DOHH2 (cell line): Measurements from ENCODE around the gene PRR23A.

Source experiments
- H3F3A ChIP-seq: fragments of 200-600 bp; sonication (generic), shearing (Covaris generic); 2 replicates; pipeline ENCODE4 v1.6.0; 2016; ENCODE audit warnings: antibody characterized with exemption, mild to moderate bottlenecking; ENCODE audit not compliant: control insufficient read depth, insufficient read depth
- H3K27ac ChIP-seq: fragments of 200-600 bp; sonication (generic); 2 replicates; pipeline ENCODE4 v1.5.1; 2014; ENCODE audit warnings: low read depth, mild to moderate bottlenecking, low read length, moderate library complexity
- H3K27me3 ChIP-seq: fragments of 200-600 bp; sonication (generic); 2 replicates; pipeline ENCODE4 v1.6.1; 2014; ENCODE audit warnings: mild to moderate bottlenecking, low read length, mixed read lengths; ENCODE audit not compliant: control insufficient read depth
- H3K36me3 ChIP-seq: fragments of 200-600 bp; sonication (generic); 2 replicates; pipeline ENCODE4 v1.6.1; 2014; ENCODE audit warnings: mild to moderate bottlenecking, low read length, moderate library complexity, mixed read lengths; ENCODE audit not compliant: control insufficient read depth
- H3K4me1 ChIP-seq: fragments of 200-600 bp; sonication (generic); 2 replicates; pipeline ENCODE4 v1.6.1; 2014; ENCODE audit warnings: mild to moderate bottlenecking, low read length, mixed read lengths; ENCODE audit not compliant: control insufficient read depth
- H3K4me2 ChIP-seq: fragments of 200-600 bp; sonication (generic); 2 replicates; pipeline ENCODE4 v1.6.0; 2014; ENCODE audit warnings: mild to moderate bottlenecking, low read length, moderate library complexity
- H3K4me3 ChIP-seq: fragments of 200-600 bp; sonication (generic); 2 replicates; pipeline ENCODE4 v1.5.1; 2014; ENCODE audit warnings: mild to moderate bottlenecking, low read length, mixed read lengths
- H3K79me2 ChIP-seq: fragments of 200-600 bp; sonication (generic); 2 replicates; pipeline ENCODE4 v1.6.1; 2014; ENCODE audit warnings: mild to moderate bottlenecking, low read length, mixed read lengths; ENCODE audit not compliant: control insufficient read depth
- H3K9me2 ChIP-seq: fragments of 200-600 bp; sonication (generic); replicated peaks from 2 replicates; pipeline ENCODE4 v1.6.1; 2014; ENCODE audit warnings: mild to moderate bottlenecking, low read length, mixed read lengths; ENCODE audit not compliant: control insufficient read depth
- H3K9me3 ChIP-seq: fragments of 200-600 bp; sonication (generic); 2 replicates; pipeline ENCODE4 v1.6.1; 2014; ENCODE audit warnings: antibody characterized with exemption, low read length, mixed read lengths; ENCODE audit not compliant: control insufficient read depth, insufficient read depth
- H4K20me1 ChIP-seq: fragments of 200-600 bp; sonication (generic); 2 replicates; pipeline ENCODE4 v1.6.0; 2014; ENCODE audit warnings: low read depth, mild to moderate bottlenecking, antibody characterized with exemption, low read length, moderate library complexity; ENCODE audit not compliant: control insufficient read depth, insufficient read depth
- EZH2phosphoT487 ChIP-seq: fragments of 200-600 bp; sonication (generic); IDR thresholded peaks from 2 replicates; pipeline ENCODE4 v1.6.1; 2017; ENCODE audit warnings: borderline replicate concordance, mild to moderate bottlenecking, antibody characterized with exemption, low read length, moderate library complexity, mixed read lengths
- TF ChIP-seq, protein P1 (sequence below): fragments of 200-600 bp; sonication (generic); IDR thresholded peaks from one replicate; pipeline ENCODE4 v1.5.1; 2014; ENCODE audit warnings: antibody characterized with exemption, mild to moderate bottlenecking, low read depth, low read length; ENCODE audit not compliant: poor library complexity, severe bottlenecking

Gene PRR23A

DNA sequence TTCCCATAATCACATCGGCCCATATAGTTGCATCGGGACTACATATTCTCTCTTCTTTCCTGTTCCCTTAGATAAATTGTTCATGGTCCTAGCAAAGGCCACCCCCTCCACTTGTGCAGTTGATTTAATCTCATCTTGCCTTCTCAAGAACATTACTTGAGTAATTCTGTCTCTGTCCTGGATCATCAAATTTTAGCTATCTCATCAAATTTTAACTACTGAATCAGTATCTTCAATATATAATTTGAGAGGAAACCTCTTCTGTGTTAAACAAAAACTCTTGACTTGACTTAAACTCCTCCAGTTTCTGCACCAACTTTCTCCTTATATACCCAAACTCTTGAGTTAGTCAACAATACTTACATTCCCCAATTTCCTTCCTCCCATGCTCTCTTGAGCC, 18.9 kb upstream of the PRR23A start:
- no peaks in the 10 kb centered on the region for H3K36me3 ChIP-seq
- no peaks in the 10 kb centered on the region for H3K4me1 ChIP-seq
- H4K20me1 ChIP-seq = no peaks in the 10 kb centered on the region
- H3F3A ChIP-seq = no peaks in the 10 kb centered on the region
- no peaks in the 10 kb centered on the region for H3K9me3 ChIP-seq
- TF ChIP-seq, protein P1, sequence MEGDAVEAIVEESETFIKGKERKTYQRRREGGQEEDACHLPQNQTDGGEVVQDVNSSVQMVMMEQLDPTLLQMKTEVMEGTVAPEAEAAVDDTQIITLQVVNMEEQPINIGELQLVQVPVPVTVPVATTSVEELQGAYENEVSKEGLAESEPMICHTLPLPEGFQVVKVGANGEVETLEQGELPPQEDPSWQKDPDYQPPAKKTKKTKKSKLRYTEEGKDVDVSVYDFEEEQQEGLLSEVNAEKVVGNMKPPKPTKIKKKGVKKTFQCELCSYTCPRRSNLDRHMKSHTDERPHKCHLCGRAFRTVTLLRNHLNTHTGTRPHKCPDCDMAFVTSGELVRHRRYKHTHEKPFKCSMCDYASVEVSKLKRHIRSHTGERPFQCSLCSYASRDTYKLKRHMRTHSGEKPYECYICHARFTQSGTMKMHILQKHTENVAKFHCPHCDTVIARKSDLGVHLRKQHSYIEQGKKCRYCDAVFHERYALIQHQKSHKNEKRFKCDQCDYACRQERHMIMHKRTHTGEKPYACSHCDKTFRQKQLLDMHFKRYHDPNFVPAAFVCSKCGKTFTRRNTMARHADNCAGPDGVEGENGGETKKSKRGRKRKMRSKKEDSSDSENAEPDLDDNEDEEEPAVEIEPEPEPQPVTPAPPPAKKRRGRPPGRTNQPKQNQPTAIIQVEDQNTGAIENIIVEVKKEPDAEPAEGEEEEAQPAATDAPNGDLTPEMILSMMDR = no peak
- TF ChIP-seq EZH2phosphoT487 = no peak
- no peak overlapping the region for H3K27ac ChIP-seq
- H3K9me2 ChIP-seq = no peaks in the 10 kb centered on the region
- no peak overlapping the region for H3K4me3 ChIP-seq
- H3K27me3 ChIP-seq = no peaks in the 10 kb centered on the region
- no peaks in the 10 kb centered on the region for H3K79me2 ChIP-seq
- H3K4me2 ChIP-seq = no peak overlapping the region

DNA sequence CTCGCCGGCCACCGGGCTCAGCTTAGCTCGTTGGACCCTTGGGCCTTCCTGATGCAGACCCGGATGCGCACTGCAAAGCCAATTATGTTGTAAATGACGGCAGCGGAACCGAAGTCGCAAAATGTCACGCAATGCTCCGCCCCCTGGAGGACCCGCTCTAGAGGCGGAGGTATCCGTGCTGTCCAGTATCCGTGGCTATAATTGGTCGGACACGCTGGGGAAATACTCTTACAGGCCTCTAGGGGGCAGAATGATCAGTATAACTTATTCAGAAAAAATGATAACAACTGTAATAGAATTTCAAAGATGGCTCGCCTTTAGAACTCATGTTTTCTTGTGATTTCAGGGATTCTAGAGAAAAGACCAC, 14.8 kb upstream of the PRR23A start, which contains the start of gene PRR23B:
PRR23B (minus strand) TSS at position 59 of the 367 bp plus-strand sequence. CDS start 265 bp downstream, outside the sequence.
- H3K27me3 ChIP-seq = no peaks in the 10 kb centered on the region
- no peaks in the 10 kb centered on the region for H3K36me3 ChIP-seq
- no peak within 1 kb of the TSS for H3K4me2 ChIP-seq
- H3K27ac ChIP-seq = no peak within 1 kb of the TSS
- no peaks in the 10 kb centered on the region for H3K9me3 ChIP-seq
- no peaks in the 10 kb centered on the region for H3F3A ChIP-seq
- TF ChIP-seq, protein P1 = peak; percentile 57
- no peak for TF ChIP-seq EZH2phosphoT487
- no peaks in the 10 kb centered on the region for H3K4me1 ChIP-seq
- no peaks in the 10 kb centered on the region for H3K9me2 ChIP-seq
- H4K20me1 ChIP-seq = no peaks in the 10 kb centered on the region
- H3K4me3 ChIP-seq = no peak within 1 kb of the TSS
- H3K79me2 ChIP-seq = no peaks in the 10 kb centered on the region

DNA sequence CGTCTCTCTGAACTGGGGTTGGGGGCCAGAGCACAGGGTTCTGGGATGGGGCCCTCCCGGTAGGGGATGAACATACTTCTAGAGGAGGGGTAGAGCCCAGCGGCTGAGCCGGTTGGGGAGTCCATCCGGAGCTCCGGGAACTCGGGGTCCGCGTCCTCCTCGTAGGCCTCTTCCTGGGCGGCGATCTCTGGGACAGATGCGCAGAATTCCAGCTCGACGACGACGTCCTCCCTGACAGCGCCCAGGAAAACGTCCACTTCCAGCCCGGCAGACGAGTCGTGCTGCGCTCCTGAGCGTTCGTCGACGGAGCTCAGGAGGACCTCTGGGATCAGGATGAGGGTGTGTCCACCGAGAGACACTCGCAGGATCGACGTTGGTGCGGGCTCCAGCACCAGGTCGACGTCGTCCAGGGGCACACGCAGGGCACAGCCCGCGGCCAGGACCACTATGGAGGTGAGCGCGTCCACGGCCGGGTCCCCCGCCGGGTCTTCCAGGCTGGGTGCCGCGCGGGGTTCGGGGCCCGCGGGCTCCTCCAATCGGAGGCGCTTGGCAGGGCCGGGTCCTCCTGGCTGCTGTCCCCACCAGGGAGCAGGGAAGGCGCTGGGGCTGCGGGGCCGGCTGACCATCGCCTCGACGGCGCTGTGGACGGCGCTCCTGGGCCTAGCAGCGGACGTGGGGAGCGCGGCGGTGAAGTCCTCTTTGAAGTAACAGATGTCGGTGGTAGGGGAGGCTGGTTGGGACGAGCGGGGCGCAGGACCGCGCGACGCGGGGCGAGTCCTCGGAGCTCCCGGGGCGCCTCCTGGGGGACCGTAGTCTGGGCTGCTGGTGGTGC, 14.2 kb upstream of the PRR23A start:
- TF ChIP-seq, protein P1 = no peak
- TF ChIP-seq EZH2phosphoT487 = no peak
- Histone ChIP-seq H3K79me2 (no peaks in the 10 kb centered on the region), H3K36me3 (no peaks in the 10 kb centered on the region), H3K27ac (no peak overlapping the region), H3K9me2 (no peaks in the 10 kb centered on the region), H3F3A (no peaks in the 10 kb centered on the region), H4K20me1 (no peaks in the 10 kb centered on the region), H3K4me2 (no peak overlapping the region), H3K4me1 (no peaks in the 10 kb centered on the region), H3K4me3 (no peak overlapping the region), H3K27me3 (no peaks in the 10 kb centered on the region), H3K9me3 (no peaks in the 10 kb centered on the region)
